Cardiac fibroblast (primary cell): ENCODE measurements around the gene TMEM126B.
"Not testable (repeated sequence)": the region's sequence is repeated elsewhere in the genome, so short reads cannot be mapped to it uniquely, and the experiment has no call there.

ENCODE experiments used
- DNase-seq, 2 donors: peaks; one replicate each; pipeline versions ENCODE4 v3.0.0 to v3.0.0-alpha.2; 2010; ENCODE audit warnings: low read depth in 2 of 2
- H3K4me3 ChIP-seq, 2 donors: replicated peaks in 1 of 2; 1 replicate in 1 of 2; 2 replicates in 1 of 2; pipeline ENCODE4 v1.5.1; 2011; ENCODE audit warnings: low read depth in 2 of 2, low read length in 2 of 2, mild to moderate bottlenecking in 2 of 2, moderate library complexity in 1 of 2
- TF ChIP-seq, protein P1 (sequence below): IDR thresholded peaks from one replicate; pipeline ENCODE4 v1.5.1; 2011; ENCODE audit warnings: low read depth, mild to moderate bottlenecking, low read length, inconsistent platforms

TMEM126B gene

DNA sequence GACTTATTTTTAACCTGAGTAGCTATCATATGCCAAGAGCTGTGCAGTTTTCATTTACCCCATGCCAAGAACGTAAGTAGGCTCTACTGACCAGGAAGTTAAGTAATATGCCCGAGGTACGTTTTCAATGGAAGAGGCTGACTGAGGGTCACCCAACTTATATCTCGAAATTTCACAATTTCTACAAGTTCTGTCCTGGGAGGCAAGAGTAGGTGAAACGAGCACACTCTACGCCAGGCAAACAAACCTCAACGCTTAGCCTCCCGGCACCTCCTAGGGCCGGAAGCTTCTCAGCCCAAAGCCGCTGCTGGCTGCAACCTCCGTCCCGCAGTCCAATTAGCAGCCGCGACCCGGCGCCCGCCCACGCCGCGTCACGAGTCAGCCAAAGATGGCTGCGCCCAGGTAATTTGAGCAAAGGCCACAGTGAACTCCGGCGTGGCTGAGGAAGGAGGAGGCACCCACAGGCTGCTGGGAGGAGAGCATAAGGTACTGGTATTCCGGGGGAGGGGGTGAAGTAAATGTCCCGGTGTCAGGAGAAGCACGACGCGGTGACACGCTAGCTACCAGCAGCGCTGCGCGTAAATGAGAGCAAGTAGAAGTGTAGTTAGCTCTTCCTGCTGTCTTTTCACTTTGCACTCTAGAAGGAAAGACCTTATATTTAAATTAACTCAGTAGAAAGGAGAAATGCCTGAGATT lies 19.4 kb downstream of the TMEM126B start, which contains the start of gene TMEM126A:
TMEM126A (plus strand) TSS at position 364 of the 696 bp plus-strand sequence. CDS start 2,289 bp downstream, outside the sequence.
- peak; percentile 80 to 87 for DNase-seq
- H3K4me3 ChIP-seq = peak within 1 kb of the TSS; percentile 72 to 76
- TF ChIP-seq, protein P1, sequence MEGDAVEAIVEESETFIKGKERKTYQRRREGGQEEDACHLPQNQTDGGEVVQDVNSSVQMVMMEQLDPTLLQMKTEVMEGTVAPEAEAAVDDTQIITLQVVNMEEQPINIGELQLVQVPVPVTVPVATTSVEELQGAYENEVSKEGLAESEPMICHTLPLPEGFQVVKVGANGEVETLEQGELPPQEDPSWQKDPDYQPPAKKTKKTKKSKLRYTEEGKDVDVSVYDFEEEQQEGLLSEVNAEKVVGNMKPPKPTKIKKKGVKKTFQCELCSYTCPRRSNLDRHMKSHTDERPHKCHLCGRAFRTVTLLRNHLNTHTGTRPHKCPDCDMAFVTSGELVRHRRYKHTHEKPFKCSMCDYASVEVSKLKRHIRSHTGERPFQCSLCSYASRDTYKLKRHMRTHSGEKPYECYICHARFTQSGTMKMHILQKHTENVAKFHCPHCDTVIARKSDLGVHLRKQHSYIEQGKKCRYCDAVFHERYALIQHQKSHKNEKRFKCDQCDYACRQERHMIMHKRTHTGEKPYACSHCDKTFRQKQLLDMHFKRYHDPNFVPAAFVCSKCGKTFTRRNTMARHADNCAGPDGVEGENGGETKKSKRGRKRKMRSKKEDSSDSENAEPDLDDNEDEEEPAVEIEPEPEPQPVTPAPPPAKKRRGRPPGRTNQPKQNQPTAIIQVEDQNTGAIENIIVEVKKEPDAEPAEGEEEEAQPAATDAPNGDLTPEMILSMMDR = no peak

DNA sequence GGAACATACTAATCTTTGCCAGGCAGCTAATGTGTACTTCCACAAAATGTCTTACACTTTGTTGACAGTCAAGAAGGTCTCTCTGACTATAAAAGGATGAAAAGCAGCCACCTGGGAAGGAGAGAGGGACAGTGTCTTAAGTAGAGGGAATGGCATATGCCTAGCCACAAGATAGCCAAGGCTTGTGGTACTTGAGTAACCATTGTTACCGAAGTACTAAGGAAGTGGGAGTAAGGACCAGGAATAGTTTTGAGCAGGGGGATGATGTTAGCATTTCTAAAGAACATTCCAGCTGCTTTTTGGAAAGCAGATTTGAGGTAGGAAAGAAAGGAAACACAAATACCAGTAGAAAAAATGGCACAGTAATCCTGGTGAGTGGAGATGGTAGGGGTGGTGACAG lies 22.7 kb downstream of the TMEM126B start:
- no peak overlapping the region for H3K4me3 ChIP-seq
- DNase-seq = no peak
- TF ChIP-seq, protein P1 = no peak

DNA sequence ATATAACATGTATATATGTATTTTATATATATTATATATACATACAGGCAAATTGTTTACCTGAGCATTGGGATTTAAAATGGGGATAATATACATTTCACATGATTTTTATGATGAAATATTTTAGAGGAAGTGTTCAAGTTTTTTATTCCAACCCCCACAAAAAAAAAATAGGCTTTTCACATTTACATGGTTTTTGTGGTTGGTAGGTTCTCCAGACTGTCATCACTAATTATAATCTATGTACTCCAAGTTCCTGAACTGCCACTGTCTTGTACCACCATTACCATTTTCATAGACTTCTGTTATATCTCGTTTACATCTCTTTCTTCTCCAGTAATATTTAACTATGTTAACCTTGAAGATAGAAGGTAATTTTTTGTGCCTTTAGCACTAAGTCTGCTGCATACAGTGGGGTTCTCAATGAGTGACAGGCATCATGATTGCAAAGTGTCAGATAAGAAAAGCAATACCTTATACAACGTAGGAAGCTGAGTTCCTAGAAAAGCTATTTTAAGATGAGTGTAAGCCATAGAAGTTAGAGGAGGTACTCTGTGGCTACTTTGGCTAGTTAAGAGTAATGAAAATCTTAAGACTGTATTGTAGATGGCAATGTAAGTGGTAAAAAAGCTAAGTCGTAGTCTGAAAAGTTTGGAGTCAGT lies 24.5 kb downstream of the TMEM126B start:
- TF ChIP-seq, protein P1 = no peak
- no peak overlapping the region for H3K4me3 ChIP-seq
- DNase-seq = no peak

DNA sequence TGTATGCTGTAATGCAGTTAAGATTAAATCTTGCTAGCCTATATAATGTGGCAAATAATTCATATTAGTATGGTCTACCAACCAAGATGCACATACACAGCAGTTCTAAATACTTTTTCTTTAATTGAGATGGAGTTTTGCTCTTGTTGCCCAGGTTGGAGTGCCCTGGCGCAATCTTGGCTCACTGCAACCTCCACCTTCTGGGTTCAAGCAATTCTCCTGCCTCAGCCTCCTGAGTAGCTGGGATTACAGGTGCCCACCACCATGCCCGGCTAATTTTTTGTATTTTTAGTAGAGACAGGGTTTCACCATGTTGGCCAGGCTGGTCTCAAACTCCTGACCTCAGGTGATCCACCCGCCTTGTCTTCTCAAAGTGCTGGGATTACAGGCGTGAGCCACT lies 25.9 kb downstream of the TMEM126B start:
- DNase-seq, H3K4me3 ChIP-seq: not testable (repeated sequence)

DNA sequence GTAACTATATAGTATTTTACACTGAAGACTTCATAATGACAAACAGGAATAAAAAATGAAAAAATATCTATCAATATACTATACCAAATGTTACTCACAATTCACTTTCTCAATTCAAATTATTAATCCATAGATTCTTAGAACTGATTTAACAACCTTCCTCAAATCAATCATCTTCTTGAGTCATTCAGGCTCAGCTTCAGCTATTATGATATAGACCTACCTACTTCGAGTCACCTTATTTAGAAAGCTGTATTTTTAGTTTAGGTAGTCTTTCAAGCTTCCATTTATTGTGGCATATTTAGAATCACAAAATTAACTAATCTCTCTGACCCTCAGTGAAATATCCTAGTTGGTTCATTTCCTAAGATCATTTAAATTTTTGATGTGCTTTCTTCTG lies 28.4 kb downstream of the TMEM126B start:
- TF ChIP-seq, protein P1 = no peak
- DNase-seq = no peak
- no peak overlapping the region for H3K4me3 ChIP-seq

DNA sequence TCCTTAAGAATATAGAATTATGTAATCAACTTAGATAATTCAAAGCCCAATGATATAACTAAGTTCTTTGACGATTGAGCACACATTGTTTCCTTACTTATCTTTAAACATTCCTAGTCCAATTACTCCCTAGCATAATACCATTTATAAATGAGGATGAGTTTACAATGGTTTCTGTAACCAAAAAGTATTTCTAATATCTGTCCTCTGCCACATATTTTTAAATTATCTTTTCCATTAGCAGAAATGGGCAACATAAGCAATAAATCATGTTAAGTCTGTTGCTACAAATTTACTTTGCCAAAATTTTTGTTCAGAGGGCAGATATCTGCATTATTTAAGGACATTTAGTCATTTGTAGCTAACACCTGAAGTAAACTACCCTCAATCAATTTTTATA lies 29.8 kb downstream of the TMEM126B start:
- H3K4me3 ChIP-seq = no peak overlapping the region
- TF ChIP-seq, protein P1 = no peak

GRCh38 chr11:85661972-85662664 lies 33.7 kb downstream of the TMEM126B start:
- TF ChIP-seq, protein P1 = no peak
- DNase-seq = peak in 1 of 2 donors; percentile 34
- peak overlapping the region; percentile 89 to 90 for H3K4me3 ChIP-seq

More for the DNA sequence above, 29.8 kb downstream of the TMEM126B start:
- DNase-seq = no peak
